Astrocyte (in vitro differentiated cells and primary cell): ENCODE measurements around the gene BRWD1.

Experiments
- CTCF ChIP-seq: IDR thresholded peaks from 2 replicates; pipeline ENCODE4 v1.5.1; 2011; ENCODE audit warnings: low read depth, mild to moderate bottlenecking, inconsistent platforms, low read length, moderate library complexity; ENCODE audit not compliant: insufficient read depth
- EZH2 ChIP-seq: IDR thresholded peaks from 2 replicates; pipeline ENCODE4 v1.6.1; 2012; ENCODE audit warnings: mild to moderate bottlenecking, low read length, inconsistent platforms; ENCODE audit not compliant: insufficient read depth

DNA sequence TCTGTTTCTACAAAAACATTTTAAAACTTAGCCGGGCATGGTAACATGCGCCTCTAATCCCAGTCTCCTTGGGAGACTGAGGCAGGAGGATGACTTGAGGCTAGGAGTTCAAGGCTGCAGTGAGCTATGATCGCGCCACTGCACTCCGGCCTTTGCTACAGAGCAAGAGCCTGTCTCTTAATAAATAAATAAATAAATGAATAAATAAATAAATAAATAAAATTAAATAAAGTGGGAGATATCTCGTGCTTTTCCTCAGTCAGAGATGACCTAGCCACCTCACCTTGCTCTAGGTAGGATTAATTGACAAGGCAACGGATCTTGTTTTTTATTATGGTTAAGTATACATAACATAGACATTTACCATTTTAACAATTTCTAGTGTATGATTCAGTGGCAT lies 14.3 kb upstream of the BRWD1 start:
- no peak for TF ChIP-seq CTCF
- TF ChIP-seq EZH2: no peak
